ENCODE data around the gene CCDC149. TPM values are rescaled to one million over a fixed set of nuclear protein-coding genes. Genes with fewer than 3 reads are reported as not detected.

CCDC149 gene
- total and polyA plus RNA-seq, 2 donors (not counting 1 experiment from before 2014, with no cell fraction given) = not detected

DNA sequence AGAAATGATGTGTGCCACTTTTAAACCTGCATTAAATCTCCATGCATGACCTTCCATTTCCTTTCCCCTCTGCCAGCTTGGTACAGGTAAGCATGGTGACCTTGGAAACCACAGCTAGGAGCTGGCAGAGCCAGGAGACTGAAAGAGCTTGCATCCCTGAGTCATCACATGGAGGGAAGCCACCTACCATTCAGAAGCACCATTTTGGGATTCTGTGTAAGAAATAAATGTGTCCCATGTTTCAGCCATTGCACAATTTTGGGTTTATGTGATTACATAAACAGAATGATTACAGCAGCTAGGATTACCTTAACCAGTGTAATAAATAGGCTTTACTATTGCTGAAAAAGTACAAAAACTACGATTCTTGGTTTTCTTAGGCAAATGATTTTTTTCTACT is 17.3 kb upstream of the CCDC149 start:
- no peak for DNase-seq
- no peak overlapping the region for H3K4me2 ChIP-seq (replicated peaks; ENCODE audit: low read depth, low read length, poor library complexity, severe bottlenecking)
- POLR2A ChIA-PET = no interaction called here
- no peak for ATAC-seq (ENCODE audit: low read depth)
- peaks cover 4% of the 10 kb centered on the region for H3K27me3 Mint-ChIP-seq
- no peaks in the 10 kb centered on the region for H3K9me3 Mint-ChIP-seq (ENCODE audit: insufficient read depth)
- no peak for TF ChIP-seq EZH2 (IDR thresholded peaks at IDR 0.05; ENCODE audit: borderline replicate concordance, insufficient read depth, low read depth, low read length, poor library complexity, severe bottlenecking)
- TF ChIP-seq, protein P1, sequence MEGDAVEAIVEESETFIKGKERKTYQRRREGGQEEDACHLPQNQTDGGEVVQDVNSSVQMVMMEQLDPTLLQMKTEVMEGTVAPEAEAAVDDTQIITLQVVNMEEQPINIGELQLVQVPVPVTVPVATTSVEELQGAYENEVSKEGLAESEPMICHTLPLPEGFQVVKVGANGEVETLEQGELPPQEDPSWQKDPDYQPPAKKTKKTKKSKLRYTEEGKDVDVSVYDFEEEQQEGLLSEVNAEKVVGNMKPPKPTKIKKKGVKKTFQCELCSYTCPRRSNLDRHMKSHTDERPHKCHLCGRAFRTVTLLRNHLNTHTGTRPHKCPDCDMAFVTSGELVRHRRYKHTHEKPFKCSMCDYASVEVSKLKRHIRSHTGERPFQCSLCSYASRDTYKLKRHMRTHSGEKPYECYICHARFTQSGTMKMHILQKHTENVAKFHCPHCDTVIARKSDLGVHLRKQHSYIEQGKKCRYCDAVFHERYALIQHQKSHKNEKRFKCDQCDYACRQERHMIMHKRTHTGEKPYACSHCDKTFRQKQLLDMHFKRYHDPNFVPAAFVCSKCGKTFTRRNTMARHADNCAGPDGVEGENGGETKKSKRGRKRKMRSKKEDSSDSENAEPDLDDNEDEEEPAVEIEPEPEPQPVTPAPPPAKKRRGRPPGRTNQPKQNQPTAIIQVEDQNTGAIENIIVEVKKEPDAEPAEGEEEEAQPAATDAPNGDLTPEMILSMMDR (IDR thresholded peaks at IDR 0.05) = no peak
- no peaks in the 10 kb centered on the region for H3K79me2 ChIP-seq (ENCODE audit: control insufficient read depth, insufficient read depth, low read length)
- no peaks in the 10 kb centered on the region for H3K27me3 ChIP-seq (replicated peaks in 1 of 4; ENCODE audit: control extremely low read depth in 1 of 4, control insufficient read depth in 3 of 4, insufficient read depth in 4 of 4, low read length in 3 of 4)
- no peak overlapping the region for H3K4me3 ChIP-seq (ENCODE audit: control extremely low read depth in 1 of 5, extremely low read depth in 1 of 5, insufficient read depth in 1 of 5, low read depth in 2 of 5, low read length in 4 of 5)
- CTCF ChIA-PET = no interaction called here
- WGBS (ENCODE audit: insufficient coverage) = no CpG with 5 or more reads among the region's 1 CpG
- H3K9ac ChIP-seq (ENCODE audit: low read length) = no peak overlapping the region
- H3K27ac Mint-ChIP-seq = no peak overlapping the region
- H3K4me1 Mint-ChIP-seq = no peaks in the 10 kb centered on the region
- no peaks in the 10 kb centered on the region for H3K36me3 ChIP-seq (replicated peaks in 1 of 2; ENCODE audit: control extremely low read depth in 1 of 2, control insufficient read depth in 1 of 2, extremely low read depth in 1 of 2, insufficient read depth in 2 of 2, low read length in 1 of 2)
- H3K4me3 Mint-ChIP-seq = no peak overlapping the region
- no peak overlapping the region for H3K27ac ChIP-seq (ENCODE audit: low read length in 2 of 2)
- H3K4me1 ChIP-seq (ENCODE audit: control insufficient read depth in 2 of 2, insufficient read depth in 2 of 2, low read length in 2 of 2) = no peaks in the 10 kb centered on the region
- no peaks in the 10 kb centered on the region for H4K20me1 ChIP-seq (ENCODE audit: control insufficient read depth, insufficient read depth, low read length, poor library complexity, severe bottlenecking)
- intact Hi-C loops (cut with micrococcal nuclease) = no loop called here
- no peaks in the 10 kb centered on the region for H3K9me3 ChIP-seq (ENCODE audit: control extremely low read depth in 1 of 3, control insufficient read depth in 2 of 3, insufficient read depth in 1 of 3, low read length in 2 of 3)
- H2AFZ ChIP-seq (ENCODE audit: insufficient read depth, low read depth, low read length, poor library complexity, severe bottlenecking) = no peak overlapping the region

DNA sequence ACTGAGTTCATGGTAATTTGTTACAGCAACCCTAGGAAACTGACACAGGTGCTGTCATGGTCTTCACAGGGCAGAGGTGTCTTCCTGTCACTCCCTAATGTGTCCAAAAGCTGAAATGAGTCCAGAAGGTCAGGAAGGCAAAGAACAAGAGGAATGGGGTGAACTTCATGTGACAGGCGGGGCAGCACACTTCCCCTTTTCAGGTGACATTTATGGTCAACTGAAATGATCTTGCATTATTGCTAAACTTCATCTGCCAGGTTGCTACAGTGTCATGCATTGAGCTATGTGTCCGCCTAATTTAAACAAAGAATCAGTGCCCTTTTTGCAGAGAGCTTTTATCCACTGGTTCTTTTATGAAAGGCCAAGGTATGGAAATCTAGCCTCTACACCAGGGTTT is 15.9 kb upstream of the CCDC149 start:
- no peaks in the 10 kb centered on the region for H3K79me2 ChIP-seq (ENCODE audit: control insufficient read depth, insufficient read depth, low read length)
- 75% methylated on average over 2 of the region's 2 CpGs for WGBS (ENCODE audit: insufficient coverage)
- no peaks in the 10 kb centered on the region for H3K27me3 ChIP-seq (replicated peaks in 1 of 4; ENCODE audit: control extremely low read depth in 1 of 4, control insufficient read depth in 3 of 4, insufficient read depth in 4 of 4, low read length in 3 of 4)
- Mint-ChIP-seq H3K4me1 (no peaks in the 10 kb centered on the region), H3K27ac (no peak overlapping the region), H3K4me3 (no peak overlapping the region), H3K27me3 (peaks cover 4% of the 10 kb centered on the region), H3K9me3 (ENCODE audit: insufficient read depth) (no peaks in the 10 kb centered on the region)
- intact Hi-C loops (cut with micrococcal nuclease) = no loop called here
- H3K36me3 ChIP-seq (replicated peaks in 1 of 2; ENCODE audit: control extremely low read depth in 1 of 2, control insufficient read depth in 1 of 2, extremely low read depth in 1 of 2, insufficient read depth in 2 of 2, low read length in 1 of 2) = no peaks in the 10 kb centered on the region
- H3K4me3 ChIP-seq (ENCODE audit: control extremely low read depth in 1 of 5, extremely low read depth in 1 of 5, insufficient read depth in 1 of 5, low read depth in 2 of 5, low read length in 4 of 5) = no peak overlapping the region
- no peak overlapping the region for H3K27ac ChIP-seq (ENCODE audit: low read length in 2 of 2)
- CTCF ChIA-PET = no interaction called here
- no peaks in the 10 kb centered on the region for H4K20me1 ChIP-seq (ENCODE audit: control insufficient read depth, insufficient read depth, low read length, poor library complexity, severe bottlenecking)
- ATAC-seq (ENCODE audit: low read depth) (no peak), DNase-seq (no peak)
- POLR2A ChIA-PET = no interaction called here
- no peaks in the 10 kb centered on the region for H3K9me3 ChIP-seq (ENCODE audit: control extremely low read depth in 1 of 3, control insufficient read depth in 2 of 3, insufficient read depth in 1 of 3, low read length in 2 of 3)
- no peak for TF ChIP-seq EZH2 (IDR thresholded peaks at IDR 0.05; ENCODE audit: borderline replicate concordance, insufficient read depth, low read depth, low read length, poor library complexity, severe bottlenecking)
- TF ChIP-seq, protein P1 (IDR thresholded peaks at IDR 0.05) = no peak
- no peak overlapping the region for H2AFZ ChIP-seq (ENCODE audit: insufficient read depth, low read depth, low read length, poor library complexity, severe bottlenecking)
- H3K4me1 ChIP-seq (ENCODE audit: control insufficient read depth in 2 of 2, insufficient read depth in 2 of 2, low read length in 2 of 2) = no peaks in the 10 kb centered on the region
- no peak overlapping the region for H3K9ac ChIP-seq (ENCODE audit: low read length)
- no peak overlapping the region for H3K4me2 ChIP-seq (replicated peaks; ENCODE audit: low read depth, low read length, poor library complexity, severe bottlenecking)
